RWPE1 (cell line): ENCODE data around the gene CHRM4.
A peak's percentile ranks its signal among the peaks of the same experiment; 100 is the strongest.

Experiments
- CTCF ChIA-PET: fragments of 350-600 bp; sonication (Branson Sonifier 250); formaldehyde crosslinking; extraction: SDS; loops from one replicate; lab custom pipeline; 2021; lab: Yijun Ruan, JAX
- POLR2A ChIA-PET: fragments of 400-600 bp; formaldehyde crosslinking; extraction: SDS; loops from one replicate; lab custom pipeline; 2020; ENCODE audit warnings: antibody characterized with exemption; ENCODE audit not compliant: low non-redundant PET; lab: Yijun Ruan, JAX
- DNase-seq: peaks from one replicate; pipeline ENCODE4 v3.0.0; 2012; ENCODE audit warnings: low spot score
- H3K27ac ChIP-seq: fragments of 450-650 bp; 2 replicates; pipeline ENCODE4 v1.5.1; 2017
- TF ChIP-seq, protein P1 (sequence below): fragments of 450-650 bp; conservative IDR thresholded peaks from 2 replicates; pipeline ENCODE4 v1.5.1; 2017; ENCODE audit warnings: low read depth, mild to moderate bottlenecking

Gene CHRM4

DNA sequence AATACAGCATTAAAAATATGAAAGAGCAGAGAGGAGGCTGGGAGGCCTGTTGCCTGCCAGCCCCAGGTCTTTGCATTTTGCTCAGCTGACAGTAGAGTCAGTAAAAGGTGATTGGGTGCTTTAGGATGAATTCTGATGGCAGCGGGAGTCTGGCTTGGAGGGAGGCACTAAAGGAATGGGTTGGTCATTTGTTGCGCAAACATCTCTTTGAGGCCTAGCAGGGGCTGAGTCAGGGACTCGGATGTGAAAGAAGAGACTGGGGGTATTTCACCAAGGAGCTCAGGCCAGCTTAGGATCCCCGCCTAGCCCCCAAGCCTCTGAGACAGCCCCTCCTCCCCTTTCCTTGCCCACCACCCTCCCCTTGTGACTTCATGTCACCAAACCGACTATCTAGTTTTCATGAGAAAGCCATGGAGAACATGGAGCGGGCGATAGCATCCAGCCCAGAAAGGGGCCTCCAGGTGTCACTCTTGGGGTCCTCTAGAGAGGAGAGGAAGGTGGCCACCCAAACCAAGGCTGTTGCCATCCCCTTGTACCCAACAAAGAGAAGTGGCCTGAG lies 34.6 kb downstream of the CHRM4 start:
- peak overlapping the region; percentile 75 for H3K27ac ChIP-seq
- peak; percentile 77 for DNase-seq
- ChIA-PET POLR2A (no interaction called here), CTCF (interaction anchor here (0.6 to 1.5 kb wide), 4 partner anchors 10 to 117 kb away, joined by 3 to 6 read pairs (median 4); partner anchors contain the start of gene DGKZ)
- TF ChIP-seq, protein P1, sequence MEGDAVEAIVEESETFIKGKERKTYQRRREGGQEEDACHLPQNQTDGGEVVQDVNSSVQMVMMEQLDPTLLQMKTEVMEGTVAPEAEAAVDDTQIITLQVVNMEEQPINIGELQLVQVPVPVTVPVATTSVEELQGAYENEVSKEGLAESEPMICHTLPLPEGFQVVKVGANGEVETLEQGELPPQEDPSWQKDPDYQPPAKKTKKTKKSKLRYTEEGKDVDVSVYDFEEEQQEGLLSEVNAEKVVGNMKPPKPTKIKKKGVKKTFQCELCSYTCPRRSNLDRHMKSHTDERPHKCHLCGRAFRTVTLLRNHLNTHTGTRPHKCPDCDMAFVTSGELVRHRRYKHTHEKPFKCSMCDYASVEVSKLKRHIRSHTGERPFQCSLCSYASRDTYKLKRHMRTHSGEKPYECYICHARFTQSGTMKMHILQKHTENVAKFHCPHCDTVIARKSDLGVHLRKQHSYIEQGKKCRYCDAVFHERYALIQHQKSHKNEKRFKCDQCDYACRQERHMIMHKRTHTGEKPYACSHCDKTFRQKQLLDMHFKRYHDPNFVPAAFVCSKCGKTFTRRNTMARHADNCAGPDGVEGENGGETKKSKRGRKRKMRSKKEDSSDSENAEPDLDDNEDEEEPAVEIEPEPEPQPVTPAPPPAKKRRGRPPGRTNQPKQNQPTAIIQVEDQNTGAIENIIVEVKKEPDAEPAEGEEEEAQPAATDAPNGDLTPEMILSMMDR, result no peak

DNA sequence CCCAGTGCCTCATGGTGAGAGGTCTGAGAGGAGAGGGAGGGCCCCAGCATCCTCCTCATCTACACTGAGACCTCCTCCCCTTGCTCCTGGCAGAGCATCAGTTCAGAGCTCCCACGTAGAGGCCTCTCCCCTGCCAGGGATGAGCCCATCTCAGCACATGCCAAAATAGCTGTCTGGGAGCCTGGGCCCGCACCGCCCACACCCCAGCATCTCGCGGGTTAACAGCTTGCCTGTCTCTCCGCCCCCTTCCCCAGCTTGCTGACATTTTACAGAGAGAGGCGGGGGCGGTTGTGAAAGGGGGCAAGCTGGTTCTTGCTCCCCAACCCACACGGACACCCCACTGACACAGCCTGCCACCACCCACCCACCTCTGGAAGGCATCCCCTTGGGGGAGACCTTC lies 37.9 kb downstream of the CHRM4 start:
- TF ChIP-seq, protein P1, result no peak
- CTCF ChIA-PET, result interaction anchor here (0.7 to 2.1 kb wide), 4 partner anchors 11 to 108 kb away, joined by 4 to 11 read pairs (median 4); no protein-coding TSS in a partner anchor
- POLR2A ChIA-PET, result interaction anchor here (0.5 kb wide), 1 partner anchor 15 kb away, joined by 3 read pairs; no protein-coding TSS in a partner anchor
- DNase-seq, result no peak
- H3K27ac ChIP-seq, result peak overlapping the region; percentile 63

DNA sequence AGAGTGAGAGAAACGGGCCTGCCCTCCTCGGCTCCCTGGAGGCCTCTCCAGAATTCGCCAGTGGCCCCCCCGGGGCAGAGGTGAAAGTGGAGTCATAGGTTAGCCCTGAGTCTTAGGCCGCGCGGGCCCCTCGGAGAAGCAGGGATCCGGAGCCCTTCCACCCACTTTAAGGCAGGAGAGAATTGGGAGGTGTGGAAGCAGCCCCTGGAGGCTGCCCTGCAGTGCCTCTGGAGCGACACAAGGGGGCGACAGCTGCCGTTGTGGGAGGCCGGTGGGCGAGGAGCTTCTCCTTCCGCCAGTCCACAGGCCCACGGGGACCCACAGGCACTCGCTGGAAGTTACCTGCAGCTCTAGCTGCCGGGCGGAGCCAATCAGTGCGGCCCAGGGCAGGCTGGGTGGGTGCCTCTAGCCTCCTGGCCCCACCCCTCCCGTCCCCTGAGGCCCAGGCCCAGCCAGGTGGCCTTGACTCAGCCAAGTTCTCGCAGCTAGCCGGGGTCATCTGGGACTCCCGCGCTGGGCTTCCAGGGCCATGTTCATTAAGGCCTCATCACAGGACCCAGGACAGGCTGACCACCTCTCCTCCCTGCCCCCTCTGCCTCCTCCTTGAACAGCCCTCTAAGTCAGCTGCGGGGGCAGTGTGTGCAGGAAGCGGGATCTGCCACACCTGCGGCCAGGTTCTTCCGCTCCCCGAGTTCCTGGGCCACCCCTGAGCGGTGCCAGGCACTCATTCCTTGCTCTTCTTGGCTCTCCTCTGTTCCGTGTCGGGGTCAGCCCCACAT lies 39.3 kb downstream of the CHRM4 start:
- H3K27ac ChIP-seq, result peak overlapping the region; percentile 63
- ChIA-PET CTCF (interaction anchor here (0.5 to 2.1 kb wide), 13 partner anchors 10 to 506 kb away, joined by 3 to 20 read pairs (median 4); partner anchors contain the start of gene CHRM4), POLR2A (interaction anchor here (1.2 kb wide), 1 partner anchor 109 kb away, joined by 4 read pairs; no protein-coding TSS in a partner anchor)
- TF ChIP-seq, protein P1, result peak; percentile 69
- no peak for DNase-seq

DNA sequence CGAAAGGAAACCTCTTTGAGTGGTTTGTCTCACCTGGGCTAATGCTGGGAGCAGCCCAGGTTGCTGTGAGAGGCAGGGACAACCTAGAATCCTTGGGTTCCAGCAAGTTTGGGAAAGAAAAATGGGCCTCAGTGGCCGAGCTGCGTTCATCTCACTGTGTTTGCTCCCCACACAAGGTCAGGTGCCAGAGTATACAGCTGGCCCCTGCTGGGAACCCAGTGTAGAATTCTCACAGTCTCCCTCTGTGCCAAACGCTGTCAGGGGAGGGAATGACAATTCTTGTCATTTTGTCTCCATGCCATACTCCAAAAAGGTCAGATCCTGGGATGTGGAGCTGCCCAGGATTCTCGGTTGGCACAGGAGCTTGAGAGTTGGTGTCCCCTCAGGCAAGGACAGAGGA lies 40.0 kb downstream of the CHRM4 start:
- TF ChIP-seq, protein P1, result no peak
- DNase-seq, result no peak
- peak overlapping the region; percentile 63 for H3K27ac ChIP-seq
- POLR2A ChIA-PET, result interaction anchor here (1.2 kb wide), 1 partner anchor 108 kb away, joined by 4 read pairs; no protein-coding TSS in a partner anchor
- CTCF ChIA-PET, result interaction anchor here (0.6 to 2.1 kb wide), 8 partner anchors 10 to 112 kb away, joined by 3 to 20 read pairs (median 4); no protein-coding TSS in a partner anchor

DNA sequence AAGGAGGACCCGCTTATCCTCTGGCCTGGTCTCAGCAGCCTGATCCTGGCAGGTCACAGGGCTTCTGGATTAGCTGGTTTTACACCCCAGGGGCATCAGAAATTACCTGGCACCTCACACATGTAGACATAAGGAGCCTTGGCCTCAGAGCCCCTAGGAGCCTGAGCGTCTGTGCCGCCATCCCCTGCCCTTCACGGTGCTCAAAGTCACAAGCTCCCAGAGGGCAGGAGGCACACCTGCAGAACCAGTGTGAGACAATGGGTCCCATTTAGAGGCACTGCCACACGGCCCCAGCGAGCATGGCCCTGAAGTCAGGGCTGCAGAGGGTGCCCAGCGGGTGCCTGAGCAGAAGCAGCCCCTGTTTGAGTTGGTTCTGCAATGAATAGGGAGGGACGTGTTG lies 40.4 kb downstream of the CHRM4 start:
- DNase-seq, result no peak
- TF ChIP-seq, protein P1, result no peak
- ChIA-PET CTCF (interaction anchor here (0.7 to 2.0 kb wide), 4 partner anchors 11 to 112 kb away, joined by 3 to 20 read pairs (median 5); no protein-coding TSS in a partner anchor), POLR2A (no interaction called here)
- H3K27ac ChIP-seq, result peak overlapping the region; percentile 63

DNA sequence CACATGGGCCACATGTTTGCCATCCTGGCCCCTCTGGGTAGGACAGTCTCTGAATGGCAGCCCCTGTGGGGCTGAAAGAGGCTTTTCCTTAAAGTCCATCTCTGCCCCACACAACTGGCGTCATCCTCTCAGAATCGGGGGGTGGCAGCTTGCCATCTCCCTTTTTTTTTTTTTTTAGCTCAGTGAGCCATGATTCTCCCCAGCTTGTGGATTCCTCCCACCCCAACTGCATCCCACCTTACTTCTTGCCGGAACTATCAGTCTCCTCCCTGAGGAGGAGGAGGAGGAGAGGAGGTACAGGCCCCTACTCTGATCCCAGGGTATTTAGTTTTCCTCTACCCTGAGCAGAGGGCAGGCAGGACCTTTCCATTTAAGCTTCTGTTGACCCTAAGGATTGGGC lies 40.9 kb downstream of the CHRM4 start:
- ChIA-PET CTCF (interaction anchor here (0.5 to 1.3 kb wide), 2 partner anchors 111 to 196 kb away, joined by 3 to 4 read pairs; no protein-coding TSS in a partner anchor), POLR2A (no interaction called here)
- DNase-seq, result no peak
- TF ChIP-seq, protein P1, result no peak
- H3K27ac ChIP-seq, result peak overlapping the region; percentile 63; the same call in 1 of the 2 replicates
